H9 (cell line): ENCODE measurements around the gene HOXA7. TPM values are rescaled to one million over a fixed set of nuclear protein-coding genes. Genes with fewer than 3 reads are reported as not detected.

Experiments used
- DNase-seq: peaks from one replicate; pipeline ENCODE4 v3.0.0-alpha.2; 2017
- H2AFZ ChIP-seq: one replicate; pipeline ENCODE4 v1.6.1; 2013; ENCODE audit warnings: mild to moderate bottlenecking, low read length, control low read depth, moderate library complexity
- H2AK5ac ChIP-seq: 2 replicates; pipeline ENCODE4 v1.6.1; 2013; ENCODE audit warnings: low read length, control low read depth, mixed read lengths; ENCODE audit not compliant: insufficient read length
- H2BK120ac ChIP-seq: one replicate; pipeline ENCODE4 v1.6.1; 2013; ENCODE audit warnings: low read depth, mild to moderate bottlenecking, low read length, control low read depth, inconsistent platforms; ENCODE audit not compliant: poor library complexity, severe bottlenecking
- H2BK12ac ChIP-seq: 2 replicates; pipeline ENCODE4 v1.6.1; 2013; ENCODE audit warnings: low read length, control low read depth, mixed read lengths, low read depth; ENCODE audit not compliant: insufficient read length
- H2BK15ac ChIP-seq: 2 replicates; pipeline ENCODE4 v1.6.1; 2013; ENCODE audit warnings: low read depth, low read length, control low read depth
- H2BK20ac ChIP-seq: one replicate; pipeline ENCODE4 v1.6.1; 2013; ENCODE audit warnings: low read depth, mild to moderate bottlenecking, low read length, control low read depth, inconsistent platforms; ENCODE audit not compliant: poor library complexity, severe bottlenecking
- H2BK5ac ChIP-seq: 2 replicates; pipeline ENCODE4 v1.6.1; 2013; ENCODE audit warnings: low read length, control low read depth, mixed read lengths; ENCODE audit not compliant: insufficient read length
- H3K14ac ChIP-seq: 2 replicates; pipeline ENCODE4 v1.6.1; 2013; ENCODE audit warnings: low read length, control low read depth; ENCODE audit not compliant: insufficient read depth
- H3K18ac ChIP-seq: 2 replicates; pipeline ENCODE4 v1.6.1; 2013; ENCODE audit warnings: low read depth, mild to moderate bottlenecking, mixed read lengths, low read length, control low read depth; ENCODE audit not compliant: insufficient read length
- H3K23ac ChIP-seq: 2 replicates; pipeline ENCODE4 v1.6.1; 2013; ENCODE audit warnings: low read length, control low read depth, mixed read lengths, low read depth; ENCODE audit not compliant: insufficient read length
- H3K23me2 ChIP-seq: 2 replicates; pipeline ENCODE4 v1.6.1; 2013; ENCODE audit warnings: low read depth, mild to moderate bottlenecking, mixed read lengths, low read length, control low read depth; ENCODE audit not compliant: insufficient read length, poor library complexity, severe bottlenecking
- H3K27ac ChIP-seq: 2 replicates; pipeline ENCODE4 v1.5.1; 2013; ENCODE audit warnings: low read length, control low read depth, mixed read lengths, low read depth; ENCODE audit not compliant: insufficient read length
- H3K27me3 ChIP-seq: 2 replicates; pipeline ENCODE4 v1.6.1; 2013; ENCODE audit warnings: low read length, control low read depth, inconsistent platforms; ENCODE audit not compliant: insufficient read depth
- H3K4ac ChIP-seq: 2 replicates; pipeline ENCODE4 v1.6.1; 2013; ENCODE audit warnings: low read depth, mild to moderate bottlenecking, control low read depth, inconsistent platforms, low read length, moderate library complexity
- H3K4me1 ChIP-seq: 2 replicates; pipeline ENCODE4 v1.6.1; 2013; ENCODE audit warnings: low read length, control low read depth, inconsistent platforms; ENCODE audit not compliant: insufficient read depth
- H3K4me2 ChIP-seq: 2 replicates; pipeline ENCODE4 v1.6.1; 2013; ENCODE audit warnings: low read length, control low read depth, mixed read lengths; ENCODE audit not compliant: insufficient read length, insufficient read depth
- H3K56ac ChIP-seq: 2 replicates; pipeline ENCODE4 v1.6.1; 2013; ENCODE audit warnings: low read depth, mild to moderate bottlenecking, mixed read lengths, low read length, control low read depth; ENCODE audit not compliant: insufficient read length
- H3K79me1 ChIP-seq: 2 replicates; pipeline ENCODE4 v1.6.1; 2013; ENCODE audit warnings: low read depth, mild to moderate bottlenecking, moderate library complexity, low read length, control low read depth, inconsistent platforms; ENCODE audit not compliant: insufficient read depth, poor library complexity, severe bottlenecking
- H3K79me2 ChIP-seq: 2 replicates; pipeline ENCODE4 v1.6.1; 2013; ENCODE audit warnings: low read length, control low read depth, inconsistent platforms; ENCODE audit not compliant: insufficient read depth
- H3K9ac ChIP-seq: 2 replicates; pipeline ENCODE4 v1.6.1; 2013; ENCODE audit warnings: low read length, control low read depth, mixed read lengths; ENCODE audit not compliant: insufficient read length; ENCODE audit errors: extremely low read depth
- H3K9me3 ChIP-seq: one replicate; pipeline ENCODE4 v1.6.1; 2013; ENCODE audit warnings: low read depth, low read length, inconsistent platforms; ENCODE audit not compliant: control insufficient read depth
- H3T11ph ChIP-seq: one replicate; pipeline ENCODE4 v1.6.1; 2013; ENCODE audit warnings: mild to moderate bottlenecking, low read length, control low read depth, inconsistent platforms
- H4K20me1 ChIP-seq: one replicate; pipeline ENCODE4 v1.6.1; 2013; ENCODE audit not compliant: control insufficient read depth, insufficient read length, insufficient read depth
- H4K5ac ChIP-seq: 2 replicates; pipeline ENCODE4 v1.6.1; 2013; ENCODE audit warnings: low read depth, mild to moderate bottlenecking, mixed read lengths, low read length, control low read depth; ENCODE audit not compliant: insufficient read length
- H4K8ac ChIP-seq: replicated peaks from 2 replicates; pipeline ENCODE4 v1.6.1; 2013; ENCODE audit warnings: low read length, control low read depth, mixed read lengths, low read depth; ENCODE audit not compliant: insufficient read length
- H4K91ac ChIP-seq: 2 replicates; pipeline ENCODE4 v1.6.1; 2013; ENCODE audit warnings: low read depth, mild to moderate bottlenecking, moderate library complexity, mixed read lengths, low read length, control low read depth; ENCODE audit not compliant: insufficient read length
- H3K27ac Mint-ChIP-seq, 3 experiments: 2 replicates in 2 of 3; 3 replicates in 1 of 3; pipeline ENCODE4 v1.8.0; 2020 to 2021; ENCODE audit warnings: mixed read lengths in 3 of 3, mild to moderate bottlenecking in 1 of 3, moderate library complexity in 1 of 3
- H3K27me3 Mint-ChIP-seq: 2 replicates; pipeline ENCODE4 v1.8.0; 2021; ENCODE audit warnings: low read depth, mild to moderate bottlenecking, moderate library complexity, mixed read lengths
- H3K36me3 Mint-ChIP-seq, 3 experiments: 2 replicates in 2 of 3; 3 replicates in 1 of 3; pipeline ENCODE4 v1.8.0; 2020 to 2021; ENCODE audit warnings: low read depth in 3 of 3, mixed read lengths in 3 of 3; ENCODE audit not compliant: insufficient read depth in 1 of 3
- H3K4me1 Mint-ChIP-seq, 2 experiments: 2 replicates each; pipeline ENCODE4 v1.8.0; 2020; ENCODE audit warnings: mixed read lengths in 2 of 2
- H3K4me3 Mint-ChIP-seq, 2 experiments: 2 replicates in 1 of 2; 3 replicates in 1 of 2; pipeline ENCODE4 v1.8.0; 2020 to 2021; ENCODE audit warnings: mild to moderate bottlenecking in 2 of 2, mixed read lengths in 2 of 2, moderate library complexity in 1 of 2
- H3K9me3 Mint-ChIP-seq, 2 experiments: 2 replicates in 1 of 2; 3 replicates in 1 of 2; pipeline ENCODE4 v1.8.0; 2020; ENCODE audit warnings: mild to moderate bottlenecking in 2 of 2, mixed read lengths in 2 of 2, moderate library complexity in 1 of 2
- CTCF ChIP-seq: fragments of 200-600 bp; sonication (generic); conservative IDR thresholded peaks from 3 replicates; pipeline ENCODE4 v1.8.0; 2021; ENCODE audit warnings: antibody characterized with exemption, mild to moderate bottlenecking
- whole genome bisulfite sequencing: extraction: QIAGEN DNeasy Blood & Tissue Kit; methylation state at CpG from one replicate; pipeline ENCODE4 v1.1.7; 2013; ENCODE audit warnings: missing lambda C conversion rate, low lambda C conversion rate, mixed read lengths; ENCODE audit not compliant: insufficient read length; ENCODE audit errors: extremely low coverage; 5-methylcytosine and 5-hydroxymethylcytosine counted together
- total RNA-seq: library from RNA; stranded (reverse); gene quantifications from 2 replicates; pipeline ENCODE4 v1.2.1, GENCODE V29; 2021

The HOXA7 gene
- total RNA-seq, 1 experiment from 2014 or later = not detected

DNA sequence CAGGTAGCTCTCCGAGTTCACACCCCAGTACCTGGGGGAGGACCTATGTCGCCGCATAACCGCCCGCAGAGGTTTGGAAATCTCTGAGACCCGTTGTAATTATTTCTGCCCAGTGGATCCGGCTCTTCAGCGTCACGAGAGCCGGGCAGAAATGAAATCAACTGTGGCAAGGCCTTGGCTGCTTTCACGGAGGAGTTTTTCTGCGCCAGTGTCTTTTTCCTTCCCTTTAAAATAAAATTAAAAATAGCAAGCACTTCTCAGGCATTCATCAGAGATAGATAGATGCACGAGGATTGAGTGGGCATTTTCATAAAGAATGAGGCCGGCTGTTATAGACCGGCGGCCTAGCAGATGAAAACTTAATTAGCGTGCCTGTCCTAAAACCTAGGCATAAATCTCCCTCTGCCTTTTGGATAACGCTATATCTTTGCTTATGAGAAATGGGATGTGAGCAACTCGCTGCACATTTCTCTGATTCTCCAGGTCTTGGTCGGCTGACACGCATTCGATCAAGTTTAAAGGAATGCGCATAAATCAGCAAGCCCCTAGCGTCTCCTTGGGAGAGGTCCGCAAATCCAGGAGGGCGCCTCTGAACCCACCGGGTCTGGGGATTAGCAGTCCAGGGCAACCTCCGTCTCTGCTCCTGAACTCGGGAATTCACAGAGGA, 37.0 kb upstream of the HOXA7 start:
- Histone ChIP-seq H3K9me3 (no peaks in the 10 kb centered on the region), H2AK5ac (no peak overlapping the region), H4K91ac (no peak overlapping the region), H3K4ac (no peak overlapping the region), H2BK15ac (no peak overlapping the region), H3K56ac (no peak overlapping the region), H4K8ac (no peak overlapping the region), H3K27me3 (peaks cover 92% of the 10 kb centered on the region), H4K5ac (no peak overlapping the region), H3K23me2 (no peaks in the 10 kb centered on the region), H2BK5ac (no peak overlapping the region), H3K4me2 (no peak overlapping the region), H2BK12ac (no peak overlapping the region), H2BK20ac (no peak overlapping the region), H3T11ph (no peak overlapping the region), H3K14ac (no peak overlapping the region), H2AFZ (no peak overlapping the region), H3K9ac (no peak overlapping the region), H3K23ac (no peak overlapping the region), H3K18ac (no peak overlapping the region), H2BK120ac (no peak overlapping the region), H3K4me1 (no peaks in the 10 kb centered on the region), H3K27ac (no peak overlapping the region), H3K79me2 (no peaks in the 10 kb centered on the region), H3K79me1 (no peaks in the 10 kb centered on the region), H4K20me1 (no peaks in the 10 kb centered on the region)
- Mint-ChIP-seq H3K27me3 (peaks cover 100% of the 10 kb centered on the region), H3K9me3 (peaks cover 3 to 14% of the 10 kb centered on the region in 2 experiments; a peak in 2 of 5 replicates), H3K4me3 (no peak overlapping the region), H3K36me3 (no peaks in the 10 kb centered on the region; a peak in 1 of 7 replicates), H3K4me1 (peaks cover 3 to 10% of the 10 kb centered on the region in 2 experiments), H3K27ac (no peak overlapping the region)
- WGBS = no CpG with 5 or more reads among the region's 29 CpGs
- TF ChIP-seq CTCF = no peak
- peak; percentile 43 for DNase-seq
